CD14-positive monocyte (primary cell): ENCODE data around the gene TMEFF2. TPM values are rescaled to one million over a fixed set of nuclear protein-coding genes. Genes with fewer than 3 reads are reported as not detected.

ENCODE experiments used
- DNase-seq, 3 donors: peaks; one replicate each; pipeline ENCODE4 v3.0.0-alpha.2; 2011 to 2022
- H2AFZ ChIP-seq: 2 replicates; pipeline ENCODE4 v1.6.0; 2012; ENCODE audit warnings: mild to moderate bottlenecking, low read depth, low read length, inconsistent platforms; ENCODE audit not compliant: insufficient read depth, poor library complexity, severe bottlenecking
- H3K27ac ChIP-seq, 2 donors: 1 replicate in 1 of 2; 2 replicates in 1 of 2; pipeline ENCODE4 v1.5.1; 2012 to 2013; ENCODE audit warnings: low read length in 2 of 2, control low read depth in 1 of 2, inconsistent platforms in 1 of 2, low read depth in 1 of 2, mild to moderate bottlenecking in 1 of 2
- H3K27me3 ChIP-seq, 2 donors: one replicate each; pipeline versions ENCODE4 v1.6.0 to v1.6.1; 2011 to 2013; ENCODE audit warnings: low read length in 2 of 2; ENCODE audit not compliant: control insufficient read depth in 2 of 2, insufficient read depth in 2 of 2
- H3K36me3 ChIP-seq, 2 donors: replicated peaks in 1 of 2; 1 replicate in 1 of 2; 2 replicates in 1 of 2; pipeline versions ENCODE4 v1.5.1 to v1.6.1; 2012 to 2013; ENCODE audit warnings: low read length in 2 of 2, control low read depth in 1 of 2, inconsistent platforms in 1 of 2, mild to moderate bottlenecking in 1 of 2; ENCODE audit not compliant: insufficient read depth in 2 of 2, control insufficient read depth in 1 of 2
- H3K4me1 ChIP-seq, 2 donors: 1 replicate in 1 of 2; 2 replicates in 1 of 2; pipeline versions ENCODE4 v1.5.1 to v1.6.1; 2012 to 2013; ENCODE audit warnings: low read length in 2 of 2, control low read depth in 1 of 2, inconsistent platforms in 1 of 2, mild to moderate bottlenecking in 1 of 2, moderate library complexity in 1 of 2; ENCODE audit not compliant: insufficient read depth in 2 of 2, control insufficient read depth in 1 of 2
- H3K4me2 ChIP-seq: replicated peaks from 2 replicates; pipeline ENCODE3; 2012; ENCODE audit warnings: low read length, moderate library complexity, mild to moderate bottlenecking; ENCODE audit not compliant: poor library complexity, severe bottlenecking; ENCODE audit errors: extremely low read depth
- H3K4me3 ChIP-seq, 3 experiments: fragments of 200-600 bp in 1 of 3; sonication (generic) in 1 of 3; replicated peaks in 1 of 3; 1 replicate in 2 of 3; 2 replicates in 1 of 3; pipeline ENCODE4 v1.5.1; 2011 to 2013; ENCODE audit warnings: low read length in 3 of 3, mild to moderate bottlenecking in 3 of 3, control low read depth in 2 of 3, low read depth in 2 of 3, inconsistent platforms in 1 of 3, moderate library complexity in 1 of 3
- H3K79me2 ChIP-seq: 2 replicates; pipeline ENCODE4 v1.6.0; 2012; ENCODE audit warnings: mild to moderate bottlenecking, control low read depth, inconsistent platforms, low read length, moderate library complexity; ENCODE audit not compliant: insufficient read depth
- H3K9ac ChIP-seq: 2 replicates; pipeline ENCODE4 v1.6.0; 2017; ENCODE audit warnings: low read length, mild to moderate bottlenecking; ENCODE audit not compliant: insufficient read depth, poor library complexity, severe bottlenecking
- H3K9me3 ChIP-seq, 2 donors: replicated peaks in 1 of 2; 1 replicate in 1 of 2; 2 replicates in 1 of 2; pipeline versions ENCODE4 v1.5.1 to v1.6.1; 2012 to 2013; ENCODE audit warnings: low read length in 2 of 2, control low read depth in 1 of 2; ENCODE audit not compliant: control insufficient read depth in 1 of 2, insufficient read depth in 1 of 2
- H4K20me1 ChIP-seq: 2 replicates; pipeline ENCODE4 v1.6.0; 2012; ENCODE audit warnings: mild to moderate bottlenecking, low read length, control low read depth, moderate library complexity; ENCODE audit not compliant: insufficient read depth
- H3K27ac Mint-ChIP-seq, 7 donors: one replicate each; pipeline ENCODE4 v1.8.0; 2020; ENCODE audit warnings: mild to moderate bottlenecking in 7 of 7, mixed read lengths in 7 of 7, moderate library complexity in 6 of 7, inconsistent platforms in 2 of 7
- H3K27me3 Mint-ChIP-seq, 3 donors: one replicate each; pipeline ENCODE4 v1.8.0; 2021 to 2022; ENCODE audit warnings: low read depth in 3 of 3, mild to moderate bottlenecking in 3 of 3, mixed read lengths in 3 of 3, moderate library complexity in 3 of 3, inconsistent platforms in 1 of 3
- H3K36me3 Mint-ChIP-seq, 2 donors: one replicate each; pipeline ENCODE4 v1.8.0; 2020; ENCODE audit warnings: mixed read lengths in 2 of 2, inconsistent platforms in 1 of 2, mild to moderate bottlenecking in 1 of 2
- H3K4me1 Mint-ChIP-seq: one replicate; pipeline ENCODE4 v1.8.0; 2020; ENCODE audit warnings: mild to moderate bottlenecking, mixed read lengths
- H3K4me3 Mint-ChIP-seq, 2 donors: one replicate each; pipeline ENCODE4 v1.8.0; 2020; ENCODE audit warnings: mild to moderate bottlenecking in 2 of 2, mixed read lengths in 2 of 2, moderate library complexity in 1 of 2
- H3K9me3 Mint-ChIP-seq, 7 donors: one replicate each; pipeline ENCODE4 v1.8.0; 2020 to 2022; ENCODE audit warnings: mixed read lengths in 7 of 7, mild to moderate bottlenecking in 6 of 7, moderate library complexity in 6 of 7, inconsistent platforms in 2 of 7
- WGBS: methylation state at CpG from one replicate; pipeline ENCODE4 v1.1.5; 2013; ENCODE audit warnings: missing lambda C conversion rate; ENCODE audit not compliant: insufficient coverage; 5-methylcytosine and 5-hydroxymethylcytosine counted together
- intact Hi-C, 2 donors: fragments of 100-400 bp; cut with micrococcal nuclease; formaldehyde crosslinking; loops; one replicate each; pipeline versions ENCODE4 v1.15.0 to v1.15.1; 2023
- polyA plus RNA-seq, 3 donors: library from polyadenylated mRNA; depleted of rRNA in 1 of 3; unstranded in 2 of 3; stranded (reverse) in 1 of 3; fragments of 300-500 nt in 2 of 3; fragments of >200 nt in 1 of 3; fragmentation: Illumina TruSeq in 2 of 3; gene quantifications; 1 replicate in 2 of 3; 2 replicates in 1 of 3; pipeline ENCODE4 v1.2.3, GENCODE V29; 2012 to 2021
- TF ChIP-seq, protein P1 (sequence below): fragments of 200-600 bp; IDR thresholded peaks from one replicate; pipeline ENCODE4 v1.8.0; 2022; ENCODE audit warnings: antibody characterized with exemption, mild to moderate bottlenecking

TMEFF2 gene
- polyA plus RNA-seq, 3 donors, result not detected

DNA sequence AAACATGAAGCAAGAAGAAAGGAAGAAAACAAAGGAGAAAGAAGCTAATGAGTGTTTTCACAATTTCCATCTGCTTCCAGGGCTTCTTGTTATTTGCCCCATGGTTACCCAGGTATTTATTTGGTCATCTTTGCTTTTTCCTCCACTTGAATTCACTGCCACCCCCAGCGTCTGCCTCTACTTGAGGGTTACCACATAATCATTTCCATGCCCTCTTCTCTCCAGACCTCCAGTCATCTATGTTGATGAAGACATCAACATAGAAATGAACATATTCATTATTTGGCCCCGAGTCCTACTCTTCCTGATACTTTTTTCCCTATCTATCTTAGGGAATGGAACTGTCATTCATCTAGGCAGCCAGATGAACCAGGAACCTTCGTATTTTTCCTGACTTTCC lies 214.2 kb downstream of the TMEFF2 start:
- no peaks in the 10 kb centered on the region for H3K4me1 Mint-ChIP-seq
- peaks cover 0 to 2% (median 0%) of the 10 kb centered on the region in 3 donors for H3K27me3 Mint-ChIP-seq
- H3K27ac Mint-ChIP-seq, result no peak overlapping the region
- H3K4me3 ChIP-seq, result no peak overlapping the region
- H3K9ac ChIP-seq, result no peak overlapping the region
- no peak overlapping the region for H3K4me3 Mint-ChIP-seq
- H3K27me3 ChIP-seq, result no peaks in the 10 kb centered on the region
- WGBS, result 90% methylated on average over 2 of the region's 3 CpGs
- no peak for DNase-seq
- intact Hi-C loops, result no loop called here
- H2AFZ ChIP-seq, result no peak overlapping the region
- no peaks in the 10 kb centered on the region for H3K9me3 Mint-ChIP-seq
- H3K4me1 ChIP-seq, result no peaks in the 10 kb centered on the region
- TF ChIP-seq, protein P1, sequence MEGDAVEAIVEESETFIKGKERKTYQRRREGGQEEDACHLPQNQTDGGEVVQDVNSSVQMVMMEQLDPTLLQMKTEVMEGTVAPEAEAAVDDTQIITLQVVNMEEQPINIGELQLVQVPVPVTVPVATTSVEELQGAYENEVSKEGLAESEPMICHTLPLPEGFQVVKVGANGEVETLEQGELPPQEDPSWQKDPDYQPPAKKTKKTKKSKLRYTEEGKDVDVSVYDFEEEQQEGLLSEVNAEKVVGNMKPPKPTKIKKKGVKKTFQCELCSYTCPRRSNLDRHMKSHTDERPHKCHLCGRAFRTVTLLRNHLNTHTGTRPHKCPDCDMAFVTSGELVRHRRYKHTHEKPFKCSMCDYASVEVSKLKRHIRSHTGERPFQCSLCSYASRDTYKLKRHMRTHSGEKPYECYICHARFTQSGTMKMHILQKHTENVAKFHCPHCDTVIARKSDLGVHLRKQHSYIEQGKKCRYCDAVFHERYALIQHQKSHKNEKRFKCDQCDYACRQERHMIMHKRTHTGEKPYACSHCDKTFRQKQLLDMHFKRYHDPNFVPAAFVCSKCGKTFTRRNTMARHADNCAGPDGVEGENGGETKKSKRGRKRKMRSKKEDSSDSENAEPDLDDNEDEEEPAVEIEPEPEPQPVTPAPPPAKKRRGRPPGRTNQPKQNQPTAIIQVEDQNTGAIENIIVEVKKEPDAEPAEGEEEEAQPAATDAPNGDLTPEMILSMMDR, result no peak
- H3K27ac ChIP-seq, result no peak overlapping the region
- no peaks in the 10 kb centered on the region for H3K36me3 ChIP-seq
- H3K9me3 ChIP-seq, result no peaks in the 10 kb centered on the region
- no peak overlapping the region for H3K4me2 ChIP-seq
- no peaks in the 10 kb centered on the region for H3K79me2 ChIP-seq
- H4K20me1 ChIP-seq, result no peaks in the 10 kb centered on the region
- H3K36me3 Mint-ChIP-seq, result no peaks in the 10 kb centered on the region

DNA sequence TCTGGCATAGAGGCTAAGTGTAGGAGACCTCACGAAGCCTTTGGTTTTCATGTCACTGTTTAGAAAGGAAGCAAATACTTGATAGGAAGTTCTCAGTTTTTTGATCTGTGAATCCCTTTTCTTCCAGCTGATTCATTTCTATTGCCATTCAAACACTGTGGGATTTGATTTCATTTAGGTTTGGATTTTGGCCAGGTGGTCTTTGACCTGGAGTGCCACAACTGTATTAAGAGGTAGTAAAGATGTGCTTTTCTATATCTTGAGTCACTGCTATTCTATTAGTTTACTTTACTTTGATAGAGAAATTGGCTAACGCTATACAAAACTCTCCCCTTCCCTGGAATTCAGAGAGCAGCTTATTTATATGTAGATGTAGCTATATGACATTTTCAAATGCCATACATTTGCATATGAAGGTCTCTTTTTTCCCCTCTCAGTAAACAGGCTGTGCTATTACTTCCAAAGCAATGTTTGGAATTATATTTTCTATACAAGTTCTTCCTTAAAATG lies 215.5 kb downstream of the TMEFF2 start:
- no peaks in the 10 kb centered on the region for H4K20me1 ChIP-seq
- H3K4me3 ChIP-seq, result no peak overlapping the region
- no peaks in the 10 kb centered on the region for H3K9me3 ChIP-seq
- no peaks in the 10 kb centered on the region for H3K27me3 ChIP-seq
- intact Hi-C loops, result no loop called here
- WGBS, result 100% methylated on average over 1 of the region's 2 CpGs
- no peaks in the 10 kb centered on the region for H3K79me2 ChIP-seq
- DNase-seq, result no peak
- no peaks in the 10 kb centered on the region for H3K36me3 Mint-ChIP-seq
- no peak overlapping the region for H3K27ac ChIP-seq
- no peak overlapping the region for H2AFZ ChIP-seq
- H3K4me2 ChIP-seq, result no peak overlapping the region
- H3K4me1 ChIP-seq, result no peaks in the 10 kb centered on the region
- no peaks in the 10 kb centered on the region for H3K36me3 ChIP-seq
- H3K9me3 Mint-ChIP-seq, result peaks cover 0 to 2% (median 0%) of the 10 kb centered on the region in 7 donors
- TF ChIP-seq, protein P1, result no peak
- H3K27me3 Mint-ChIP-seq, result peaks cover 0 to 2% (median 0%) of the 10 kb centered on the region in 3 donors
- no peak overlapping the region for H3K9ac ChIP-seq
- H3K4me3 Mint-ChIP-seq, result no peak overlapping the region
- no peaks in the 10 kb centered on the region for H3K4me1 Mint-ChIP-seq
- H3K27ac Mint-ChIP-seq, result no peak overlapping the region
